Sciatic nerve (tissue), 1 donor: ENCODE measurements around the gene RENBP. TPM values are rescaled to one million over a fixed set of nuclear protein-coding genes. Genes with fewer than 3 reads are reported as not detected.

Experiments
- microRNA-seq: library from miRNA; unstranded; fragments of <30 nt; microRNA quantifications from one replicate; pipeline ENCODE4 v1.2.0, GENCODE V29; 2020
- total RNA-seq: library from RNA; stranded (reverse); fragmentation: NEBNext Ultra II Directional; extraction: Animal tissue kit (Norgen Biotek cat#: 25700); gene quantifications from one replicate; pipeline ENCODE4 v1.2.1, GENCODE V29; 2021
- donor health status: DM: no; HTN: no; CAD: no.

The RENBP gene
- total RNA-seq, 1 donor from 2014 or later: 23.0 TPM

Small RNA genes within 50 kb of the gene (microRNA-seq; reads per million reads assigned to microRNA genes)
- gene MIR3202-1 (not detected), gene MIR3202-2 (not detected)

Other genes with a start within 250 kb of the RENBP start
- gene BCAP31, start 220.3 kb downstream of the RENBP start, total RNA-seq: 124 TPM
- 10.1 TPM for gene ABCD1, start 219.8 kb downstream of the RENBP start, total RNA-seq
- gene PLXNB3, start 180.4 kb downstream of the RENBP start, total RNA-seq: 73.1 TPM
- gene SRPK3, start 163.6 kb downstream of the RENBP start, total RNA-seq: 1.1 TPM
- gene IDH3G, start 150.3 kb downstream of the RENBP start, total RNA-seq: 39.9 TPM
- gene SSR4, start 150.0 kb downstream of the RENBP start, total RNA-seq: 110 TPM
- 36.6 TPM for gene PDZD4, start 114.1 kb downstream of the RENBP start, total RNA-seq
- gene L1CAM, start 58.5 kb downstream of the RENBP start, total RNA-seq: 83.2 TPM
- gene AVPR2, start 40.0 kb downstream of the RENBP start, total RNA-seq: 5.6 TPM
- 50.7 TPM for gene ARHGAP4, start 18.4 kb downstream of the RENBP start, total RNA-seq
- gene NAA10, start 9.6 kb downstream of the RENBP start, total RNA-seq: 73.6 TPM
- 42.2 TPM for gene HCFC1, start 27.2 kb upstream of the RENBP start, total RNA-seq
- gene TMEM187, start 28.1 kb upstream of the RENBP start, total RNA-seq: 10.3 TPM
- gene IRAK1, start 75.3 kb upstream of the RENBP start, total RNA-seq: 53.9 TPM
- 85.6 TPM for gene MECP2, start 153.1 kb upstream of the RENBP start, total RNA-seq
- not detected for gene OPN1LW, start 199.6 kb upstream of the RENBP start, total RNA-seq
- gene OPN1MW, start 238.0 kb upstream of the RENBP start, total RNA-seq: not detected